HUDEP-2 (cell line): ENCODE results near the gene SPEG.

ENCODE experiments used
- DNase-seq, 76 experiments: peaks; one replicate each; lab custom pipeline; 2025; ENCODE audit not compliant: unreplicated experiment in 76 of 76; lab: John Stamatoyannopoulos, UW

The SPEG gene

GRCh38 chr2:219508444-219508734, 73.7 kb downstream of the SPEG start:
- DNase-seq = no peak

GRCh38 chr2:219508971-219509779, 74.5 kb downstream of the SPEG start:
- peak in 30 of 76 experiments; percentile 7 to 82 (median 44) for DNase-seq

GRCh38 chr2:219509780-219510511, 75.3 kb downstream of the SPEG start:
- peak in 75 of 76 experiments; percentile 14 to 96 (median 85) for DNase-seq

GRCh38 chr2:219510512-219511135, 76.0 kb downstream of the SPEG start:
- DNase-seq = peak in 3 of 76 experiments; percentile 12 to 20 (median 13)

- peak in 63 of 76 experiments; percentile 6 to 75 (median 45) for DNase-seq
Measured at GRCh38 chr2:219511547-219512325, 77.1 kb downstream of the SPEG start.

- no peak for DNase-seq
Measured at GRCh38 chr2:219512524-219513216, 78.0 kb downstream of the SPEG start.

GRCh38 chr2:219513787-219514186, 79.1 kb downstream of the SPEG start:
- peak in 11 of 76 experiments; percentile 16 to 62 (median 39) for DNase-seq

- peak; percentile 11 to 92 (median 82) for DNase-seq
Measured at GRCh38 chr2:219514196-219514761, 79.6 kb downstream of the SPEG start, which contains the start of gene ASIC4. Gene ASIC4, plus strand, starts transcription at chr2:219514482. Its CDS starts 243 bp downstream, at chr2:219514725.

- no peak for DNase-seq
Measured at GRCh38 chr2:219514836-219515235, 80.2 kb downstream of the SPEG start.

GRCh38 chr2:219515874-219516629, 81.4 kb downstream of the SPEG start:
- DNase-seq = peak in 3 of 76 experiments; percentile 6 to 36 (median 14)

GRCh38 chr2:219516888-219517287, 82.2 kb downstream of the SPEG start:
- no peak for DNase-seq

GRCh38 chr2:219517954-219518778, 83.5 kb downstream of the SPEG start:
- DNase-seq = peak in 1 of 76 experiments; percentile 17

GRCh38 chr2:219519526-219519916, 84.9 kb downstream of the SPEG start:
- DNase-seq = peak in 1 of 76 experiments; percentile 6

- peak in 52 of 76 experiments; percentile 3 to 71 (median 36) for DNase-seq
Measured at GRCh38 chr2:219520079-219520478, 85.4 kb downstream of the SPEG start.

GRCh38 chr2:219521066-219521880, 86.6 kb downstream of the SPEG start:
- DNase-seq = peak in 75 of 76 experiments; percentile 11 to 94 (median 73)

- peak in 9 of 76 experiments; percentile 8 to 45 (median 24) for DNase-seq
Measured at GRCh38 chr2:219522111-219523030, 87.7 kb downstream of the SPEG start.
